Stimulated activated CD4-positive, alpha-beta T cell treated with anti-CD3 and anti-CD28 coated beads, Interleukin-4, amount 100 ng/mL, for 1 hour (primary cell): ENCODE data around the gene ST6GALNAC3.
"Not testable (repeated sequence)": the region's sequence is repeated elsewhere in the genome, so short reads cannot be mapped to it uniquely, and the experiment has no call there.

Experiments
- DNase-seq: peaks from one replicate; pipeline ENCODE4 v3.0.0-alpha.2; 2020

ST6GALNAC3 gene

GRCh38 chr1:76595024-76595423, 520.5 kb downstream of the ST6GALNAC3 start:
- no peak for DNase-seq

- DNase-seq, result no peak
Measured at GRCh38 chr1:76601465-76601864, 526.9 kb downstream of the ST6GALNAC3 start.

- no peak for DNase-seq
Measured at GRCh38 chr1:76607717-76608116, 533.2 kb downstream of the ST6GALNAC3 start.

DNA sequence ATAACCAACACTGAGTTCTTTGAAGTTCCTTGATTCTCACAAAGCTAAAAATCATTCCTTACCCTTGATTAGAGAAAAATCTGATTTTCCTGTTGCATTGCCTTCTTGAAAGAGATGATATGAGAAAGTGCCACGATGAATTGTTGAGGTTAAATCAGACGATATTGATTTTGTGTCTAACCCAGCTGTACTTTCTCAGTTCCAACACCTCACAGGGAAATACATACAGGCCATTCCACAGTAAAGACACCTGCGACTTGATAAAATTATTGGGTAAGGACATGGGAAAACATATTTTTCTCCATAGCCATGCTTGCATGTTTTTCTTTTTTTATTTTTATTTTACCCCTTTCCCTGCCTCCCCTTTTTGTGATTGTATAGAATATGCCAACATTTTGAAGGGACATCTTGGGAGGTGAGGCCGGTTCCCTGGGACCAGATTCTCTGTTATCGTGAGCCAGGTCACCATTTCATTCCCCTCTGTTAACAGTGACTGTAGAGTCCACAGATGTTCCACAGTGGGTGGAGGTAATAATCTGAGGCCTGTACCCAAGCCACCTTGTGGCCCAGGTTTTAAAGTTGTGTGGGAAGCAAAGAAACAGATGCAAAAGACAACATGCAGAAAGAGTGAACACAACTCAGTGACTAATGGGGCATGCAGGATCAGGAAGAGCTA, 537.4 kb downstream of the ST6GALNAC3 start:
- DNase-seq, result no peak

DNA sequence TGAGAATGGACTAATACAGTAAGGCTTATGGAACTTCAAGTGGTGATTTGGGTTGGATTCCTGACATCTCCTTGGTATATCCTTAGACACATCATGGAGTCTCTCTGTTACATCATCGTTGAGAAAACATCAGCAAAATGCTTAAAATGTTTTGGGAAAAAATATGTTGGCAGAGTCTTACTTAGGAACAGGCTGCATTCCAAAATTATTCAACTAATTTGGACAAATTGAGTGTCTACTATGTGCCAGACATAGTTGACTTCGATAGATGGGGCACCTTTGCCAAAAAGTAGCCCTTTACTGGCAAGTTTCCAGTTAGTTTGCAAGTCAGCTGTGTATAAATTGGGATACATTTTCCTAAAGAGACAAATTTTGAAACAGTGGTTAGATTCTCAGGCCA, 539.3 kb downstream of the ST6GALNAC3 start:
- DNase-seq, result no peak

DNA sequence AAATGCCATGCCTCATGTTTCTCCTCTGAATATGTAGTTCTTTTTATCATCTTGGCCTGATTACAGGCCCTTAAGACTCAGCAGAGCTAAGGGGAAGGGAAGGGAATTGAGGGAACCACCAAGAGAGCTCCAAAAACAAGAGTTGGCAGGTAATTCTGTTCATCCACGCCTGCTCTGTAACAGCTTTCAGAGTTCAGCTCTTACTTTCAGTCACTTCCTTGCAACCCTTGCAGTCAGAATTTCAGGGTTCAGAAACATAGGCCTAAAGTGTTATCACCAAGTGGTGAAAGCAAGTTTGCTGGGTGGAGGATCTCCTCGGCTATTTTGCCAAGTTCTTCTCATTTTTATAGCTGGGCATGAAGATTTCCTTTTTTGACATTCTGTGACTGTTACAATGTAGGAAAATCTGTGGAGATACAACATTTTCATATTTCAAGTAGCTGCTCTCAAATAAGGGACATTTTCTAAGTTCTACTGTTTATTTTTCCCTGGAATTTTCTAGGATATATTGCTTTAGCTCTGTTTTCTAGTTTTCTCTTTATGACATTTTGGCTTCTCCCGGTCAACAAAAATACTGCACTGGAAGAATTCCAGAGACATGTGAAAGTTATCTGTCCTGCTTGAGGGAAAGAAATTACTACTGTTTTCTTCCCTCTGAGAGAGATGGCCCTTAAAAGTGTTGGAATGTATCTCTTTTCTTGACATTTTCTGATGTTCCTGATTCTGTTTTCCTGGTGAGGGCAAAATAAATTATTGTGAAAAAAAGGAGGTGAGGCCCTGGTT, 540.9 kb downstream of the ST6GALNAC3 start:
- no peak for DNase-seq

- DNase-seq, result no peak
Measured at GRCh38 chr1:76620371-76620770, 545.8 kb downstream of the ST6GALNAC3 start.

- no peak for DNase-seq
Measured at GRCh38 chr1:76622774-76623528, 548.4 kb downstream of the ST6GALNAC3 start.

DNA sequence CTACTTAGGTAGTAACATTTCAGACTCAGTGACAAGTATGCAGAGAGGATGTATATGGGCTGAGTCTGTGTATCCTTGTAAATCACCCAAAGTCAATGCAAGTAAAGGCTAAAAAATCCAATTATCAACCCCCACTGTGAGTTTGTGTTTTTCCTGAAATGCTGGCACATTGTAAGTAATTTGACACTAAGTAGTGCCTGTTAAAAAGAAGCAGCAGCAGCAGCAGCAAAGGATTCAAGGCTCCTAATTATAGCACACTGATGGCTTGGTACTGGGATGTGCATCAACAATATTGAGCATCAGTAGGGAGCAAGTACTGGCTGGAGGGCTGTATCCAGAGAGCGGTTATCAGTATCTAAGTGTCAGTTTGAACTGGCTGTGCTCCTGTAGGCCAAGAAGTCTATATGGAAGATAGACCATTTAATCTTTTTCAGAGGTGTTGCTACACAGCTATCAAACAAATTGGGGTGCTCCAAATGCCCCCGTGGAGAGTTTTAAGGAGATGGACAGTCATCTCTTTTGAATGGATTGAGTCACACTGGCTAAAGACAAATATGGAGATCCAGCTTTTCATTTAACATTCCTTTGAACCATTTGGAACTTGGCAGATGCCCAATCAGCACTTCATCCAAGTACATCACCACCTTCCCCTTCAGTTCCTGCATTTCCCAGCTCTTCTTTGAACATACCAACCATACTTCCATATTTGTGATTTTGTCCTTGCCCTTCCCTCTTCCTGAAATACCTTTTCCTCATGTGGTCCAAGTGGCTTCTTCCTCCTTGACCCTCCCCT, 551.5 kb downstream of the ST6GALNAC3 start:
- no peak for DNase-seq

- no peak for DNase-seq
Measured at GRCh38 chr1:76627498-76627897, 553.0 kb downstream of the ST6GALNAC3 start.

DNA sequence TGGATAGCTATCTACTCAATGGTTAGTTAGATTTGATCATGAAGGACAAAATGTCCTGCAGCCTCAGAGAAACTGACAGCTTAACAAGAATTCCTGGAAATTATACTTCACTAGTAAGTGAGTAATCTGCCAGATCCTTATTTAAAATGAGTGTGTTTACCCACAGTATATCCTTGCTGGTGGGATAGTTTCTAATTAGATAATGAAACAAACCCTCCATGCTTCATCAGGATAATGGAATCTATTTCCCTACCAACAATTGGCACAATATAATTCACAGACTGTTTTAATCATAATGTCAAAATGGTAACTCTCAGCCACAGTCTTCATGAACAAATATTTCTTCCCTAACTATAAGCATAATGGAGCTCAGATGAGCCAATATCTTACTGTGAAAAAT, 553.4 kb downstream of the ST6GALNAC3 start:
- DNase-seq, result no peak

- no peak for DNase-seq
Measured at GRCh38 chr1:76632136-76632535, 557.6 kb downstream of the ST6GALNAC3 start.

- no peak for DNase-seq
Measured at GRCh38 chr1:76635784-76636183, 561.2 kb downstream of the ST6GALNAC3 start.

DNA sequence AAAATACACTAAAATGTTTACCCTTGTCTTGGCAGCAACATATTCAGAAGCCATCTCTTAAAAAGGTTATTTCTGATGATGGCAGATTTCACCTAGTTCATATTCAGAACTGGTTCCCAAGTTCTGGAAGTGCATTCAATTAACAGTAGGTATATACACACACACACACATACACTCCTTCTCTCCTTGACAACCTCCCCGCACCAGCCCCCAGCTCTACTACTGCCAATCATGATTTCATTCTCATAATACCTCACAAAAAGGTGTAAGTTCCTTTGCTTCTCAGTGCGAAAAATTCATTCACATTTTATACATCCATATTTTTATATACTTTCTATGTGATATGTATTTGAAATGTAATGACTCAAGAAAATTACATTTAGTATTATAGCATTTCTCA, 564.6 kb downstream of the ST6GALNAC3 start:
- DNase-seq, result no peak

GRCh38 chr1:76640092-76640491, 565.5 kb downstream of the ST6GALNAC3 start:
- no peak for DNase-seq

DNA sequence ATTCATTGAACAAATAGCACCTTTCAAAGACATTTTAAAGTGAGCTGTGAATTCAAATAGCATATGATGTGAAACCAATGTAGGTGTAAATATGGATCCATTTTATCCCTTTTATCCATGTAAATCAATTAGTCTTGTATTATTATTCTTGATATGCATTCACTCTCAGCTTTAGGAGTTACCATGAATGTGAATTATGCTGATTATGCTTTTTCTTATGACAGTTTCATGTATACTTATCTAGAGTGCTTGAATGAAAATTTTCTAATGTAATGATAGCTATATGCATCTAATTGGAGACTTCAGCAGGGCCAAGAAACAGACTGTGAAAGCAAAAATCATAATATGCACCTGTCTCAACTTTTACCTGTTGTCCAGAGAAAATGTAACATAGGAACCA, 566.2 kb downstream of the ST6GALNAC3 start:
- no peak for DNase-seq

GRCh38 chr1:76644139-76644538, 569.6 kb downstream of the ST6GALNAC3 start:
- no peak for DNase-seq

GRCh38 chr1:76652860-76653259, 578.3 kb downstream of the ST6GALNAC3 start:
- DNase-seq, result not testable (repeated sequence)

- DNase-seq, result no peak
Measured at GRCh38 chr1:76657623-76658022, 583.1 kb downstream of the ST6GALNAC3 start.

- no peak for DNase-seq
Measured at GRCh38 chr1:76659171-76659940, 584.8 kb downstream of the ST6GALNAC3 start.

GRCh38 chr1:76661531-76661930, 587.0 kb downstream of the ST6GALNAC3 start:
- DNase-seq, result no peak

DNA sequence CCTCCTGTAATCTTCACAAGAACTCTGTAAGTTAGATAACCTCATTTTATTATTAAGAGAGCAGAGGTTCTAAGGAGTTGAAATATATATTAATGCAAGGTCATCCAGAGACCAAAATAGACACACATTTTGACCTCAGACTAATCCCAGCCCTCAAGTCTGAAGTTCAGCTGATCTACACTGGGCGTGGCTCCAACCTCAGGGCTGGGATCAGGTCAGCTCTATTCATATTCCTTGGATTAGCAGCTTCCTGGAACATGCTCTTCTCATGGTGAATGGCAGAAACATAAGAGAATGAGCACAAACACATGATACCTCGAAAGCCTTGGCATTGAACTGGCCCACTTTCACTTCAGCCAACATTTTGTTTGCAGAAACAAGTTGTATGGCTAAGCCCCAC, 592.0 kb downstream of the ST6GALNAC3 start:
- DNase-seq, result no peak
